ENCODE measurements around the gene MRFAP1L1.

- TF ChIP-seq ELK1 (IDR thresholded peaks at IDR 0.05; ENCODE audit: low read depth, low read length) (no peak), RELB (IDR thresholded peaks at IDR 0.05; ENCODE audit: low read depth) (no peak), SMAD1 (IDR thresholded peaks at IDR 0.05; ENCODE audit: low read depth, partially characterized antibody) (no peak), EP300 (IDR thresholded peaks at IDR 0.05; ENCODE audit: borderline replicate concordance in 1 of 2, control insufficient read depth in 1 of 2, low read depth in 2 of 2, low read length in 2 of 2) (no peak), USF2 (IDR thresholded peaks at IDR 0.05; ENCODE audit: borderline replicate concordance, low read depth, low read length) (no peak), POLR2A (IDR thresholded peaks at IDR 0.05; ENCODE audit: low read depth, low read length) (no peak), MAX (IDR thresholded peaks at IDR 0.05; ENCODE audit: low read depth, low read length) (no peak), TCF12 (IDR thresholded peaks at IDR 0.05; ENCODE audit: low read depth, low read length) (no peak), CTCF (IDR thresholded peaks at IDR 0.05 in 2 of 3, conservative IDR thresholded peaks at IDR 0.05 in 1 of 3; ENCODE audit: control insufficient read depth in 2 of 3, extremely low read depth in 1 of 3, insufficient read depth in 1 of 3, low read depth in 3 of 3, low read length in 3 of 3) (no peak), TCF7 (IDR thresholded peaks at IDR 0.05; ENCODE audit: borderline replicate concordance) (no peak), PBX3 (IDR thresholded peaks at IDR 0.05; ENCODE audit: insufficient replicate concordance, low read depth, low read length) (no peak), TCF3 (IDR thresholded peaks at IDR 0.05; ENCODE audit: borderline replicate concordance, insufficient read depth, low read depth, low read length) (no peak), SIN3A (IDR thresholded peaks at IDR 0.05; ENCODE audit: low read depth, low read length) (no peak), ZSCAN29 (IDR thresholded peaks at IDR 0.05) (no peak)
Observed at GRCh38 chr4:6754481-6755087, 44.9 kb upstream of the MRFAP1L1 start.

Measured in GM12878 (cell line).